Ascending aorta (tissue), 2 donors: ENCODE data around the gene GPNMB. TPM values are rescaled to one million over a fixed set of nuclear protein-coding genes. Genes with fewer than 3 reads are reported as not detected.

ENCODE experiments used
- DNase-seq, 2 donors: peaks; one replicate each; pipeline ENCODE4 v3.0.0-alpha.2; 2019; ENCODE audit warnings: low spot score in 2 of 2
- H3K27ac ChIP-seq, 2 donors: fragments of 200-600 bp; sonication (generic); one replicate each; pipeline ENCODE4 v1.5.1; 2016 to 2017; ENCODE audit warnings: mild to moderate bottlenecking in 1 of 2
- H3K27me3 ChIP-seq: fragments of 200-600 bp; sonication (generic); one replicate; pipeline ENCODE4 v1.5.1; 2017
- H3K36me3 ChIP-seq, 2 donors: fragments of 200-600 bp; sonication (generic); one replicate each; pipeline ENCODE4 v1.5.1; 2016
- H3K4me1 ChIP-seq, 2 donors: fragments of 200-600 bp; sonication (generic); one replicate each; pipeline ENCODE4 v1.5.1; 2016 to 2017; ENCODE audit warnings: mild to moderate bottlenecking in 1 of 2
- H3K4me3 ChIP-seq, 2 donors: fragments of 200-600 bp; sonication (generic); one replicate each; pipeline ENCODE4 v1.5.1; 2016 to 2017; ENCODE audit warnings: mild to moderate bottlenecking in 1 of 2
- H3K9me3 ChIP-seq, 2 donors: fragments of 200-600 bp; sonication (generic); one replicate each; pipeline ENCODE4 v1.5.1; 2016
- CTCF ChIP-seq, 3 experiments: fragments of 200-600 bp in 2 of 3; fragments of 450-650 bp in 1 of 3; sonication (generic) in 2 of 3; IDR thresholded peaks; one replicate each; pipeline ENCODE4 v1.5.1; 2016 to 2019; ENCODE audit warnings: antibody characterized with exemption in 3 of 3, mild to moderate bottlenecking in 1 of 3, moderate library complexity in 1 of 3
- intact Hi-C: fragments of 100-400 bp; cut with DNase I; formaldehyde crosslinking; loops from one replicate; pipeline ENCODE4 v1.15.1; 2023
- total RNA-seq: library from RNA; depleted of rRNA; stranded (reverse); fragments of >200 nt; gene quantifications from one replicate; pipeline ENCODE4 v1.1.0, GENCODE V29; 2016

GPNMB gene
- total RNA-seq, 1 donor from 2014 or later, result 46.4 TPM

- DNase-seq, result no peak
- Histone ChIP-seq H3K27ac (no peak overlapping the region), H3K27me3 (no peaks in the 10 kb centered on the region), H3K4me3 (no peak overlapping the region), H3K4me1 (no peaks in the 10 kb centered on the region), H3K9me3 (no peaks in the 10 kb centered on the region), H3K36me3 (no peaks in the 10 kb centered on the region)
- intact Hi-C loops, result no loop called here
- no peak for TF ChIP-seq CTCF (IDR thresholded peaks at IDR 0.05)
Observed at GRCh38 chr7:23212841-23213240, 33.7 kb upstream of the GPNMB start.

- no peak overlapping the region for H3K4me3 ChIP-seq
- H3K9me3 ChIP-seq, result no peaks in the 10 kb centered on the region
- no peak for DNase-seq
- no peak for TF ChIP-seq CTCF (IDR thresholded peaks at IDR 0.05)
- no peaks in the 10 kb centered on the region for H3K36me3 ChIP-seq
- H3K4me1 ChIP-seq, result no peaks in the 10 kb centered on the region
- H3K27me3 ChIP-seq, result no peaks in the 10 kb centered on the region
- intact Hi-C loops, result no loop called here
- no peak overlapping the region for H3K27ac ChIP-seq
Observed at GRCh38 chr7:23213755-23214154, 32.8 kb upstream of the GPNMB start.

- no peaks in the 10 kb centered on the region for H3K27me3 ChIP-seq
- H3K4me3 ChIP-seq, result no peak overlapping the region
- no peaks in the 10 kb centered on the region for H3K36me3 ChIP-seq
- no peak for DNase-seq
- intact Hi-C loops, result no loop called here
- H3K9me3 ChIP-seq, result no peaks in the 10 kb centered on the region
- no peaks in the 10 kb centered on the region for H3K4me1 ChIP-seq
- H3K27ac ChIP-seq, result no peak overlapping the region
- no peak for TF ChIP-seq CTCF (IDR thresholded peaks at IDR 0.05)
Observed at GRCh38 chr7:23214423-23214822, 32.2 kb upstream of the GPNMB start.

- H3K27me3 ChIP-seq, result no peaks in the 10 kb centered on the region
- DNase-seq, result no peak
- no peaks in the 10 kb centered on the region for H3K4me1 ChIP-seq
- intact Hi-C loops, result no loop called here
- no peaks in the 10 kb centered on the region for H3K9me3 ChIP-seq
- no peaks in the 10 kb centered on the region for H3K36me3 ChIP-seq
- TF ChIP-seq CTCF (IDR thresholded peaks at IDR 0.05), result no peak
- no peak overlapping the region for H3K4me3 ChIP-seq
- no peak overlapping the region for H3K27ac ChIP-seq
Observed at GRCh38 chr7:23214938-23215337, 31.6 kb upstream of the GPNMB start.

GRCh38 chr7:23216021-23216420 is 30.6 kb upstream of the GPNMB start:
- intact Hi-C loops, result no loop called here
- peak in 1 of 2 donors; percentile 16 for DNase-seq
- Histone ChIP-seq H3K9me3 (no peaks in the 10 kb centered on the region), H3K36me3 (no peaks in the 10 kb centered on the region), H3K27me3 (no peaks in the 10 kb centered on the region), H3K4me1 (no peaks in the 10 kb centered on the region), H3K4me3 (no peak overlapping the region), H3K27ac (no peak overlapping the region)
- TF ChIP-seq CTCF (IDR thresholded peaks at IDR 0.05), result no peak

GRCh38 chr7:23218196-23218595 is 28.4 kb upstream of the GPNMB start:
- no peak overlapping the region for H3K27ac ChIP-seq
- H3K36me3 ChIP-seq, result no peaks in the 10 kb centered on the region
- intact Hi-C loops, result no loop called here
- H3K4me1 ChIP-seq, result no peaks in the 10 kb centered on the region
- DNase-seq, result no peak
- no peak for TF ChIP-seq CTCF (IDR thresholded peaks at IDR 0.05)
- no peaks in the 10 kb centered on the region for H3K27me3 ChIP-seq
- no peak overlapping the region for H3K4me3 ChIP-seq
- no peaks in the 10 kb centered on the region for H3K9me3 ChIP-seq
